GM19099 (cell line): ENCODE results near the gene ERRFI1.

Experiments used
- POLR2A ChIP-seq: IDR thresholded peaks from 3 replicates; pipeline ENCODE4 v1.6.1; 2011; ENCODE audit warnings: low read depth; ENCODE audit not compliant: insufficient read length; ENCODE audit errors: extremely low read depth

The ERRFI1 gene

GRCh38 chr1:8013399-8013798 is 12.7 kb downstream of the ERRFI1 start:
- no peak for TF ChIP-seq POLR2A

GRCh38 chr1:8012955-8013354 is 13.2 kb downstream of the ERRFI1 start:
- TF ChIP-seq POLR2A, result no peak

- no peak for TF ChIP-seq POLR2A
Measured at GRCh38 chr1:8011923-8012858, 13.9 kb downstream of the ERRFI1 start.

GRCh38 chr1:8011016-8011415 is 15.1 kb downstream of the ERRFI1 start:
- TF ChIP-seq POLR2A, result no peak

GRCh38 chr1:8010080-8010664 is 15.9 kb downstream of the ERRFI1 start:
- TF ChIP-seq POLR2A, result no peak

- no peak for TF ChIP-seq POLR2A
Measured at GRCh38 chr1:8009043-8010002, 16.8 kb downstream of the ERRFI1 start.

- TF ChIP-seq POLR2A, result no peak
Measured at GRCh38 chr1:8006037-8006963, 19.8 kb downstream of the ERRFI1 start.

GRCh38 chr1:8004803-8005573 is 21.1 kb downstream of the ERRFI1 start:
- no peak for TF ChIP-seq POLR2A

- TF ChIP-seq POLR2A, result no peak
Measured at GRCh38 chr1:8004113-8004802, 21.9 kb downstream of the ERRFI1 start.

- TF ChIP-seq POLR2A, result no peak
Measured at GRCh38 chr1:8003438-8004112, 22.5 kb downstream of the ERRFI1 start.

- TF ChIP-seq POLR2A, result no peak
Measured at GRCh38 chr1:8002921-8003320, 23.2 kb downstream of the ERRFI1 start.

GRCh38 chr1:8002329-8002910 is 23.7 kb downstream of the ERRFI1 start:
- TF ChIP-seq POLR2A, result no peak
